ENCODE results near the gene TMEM239.

Gene TMEM239

DNA sequence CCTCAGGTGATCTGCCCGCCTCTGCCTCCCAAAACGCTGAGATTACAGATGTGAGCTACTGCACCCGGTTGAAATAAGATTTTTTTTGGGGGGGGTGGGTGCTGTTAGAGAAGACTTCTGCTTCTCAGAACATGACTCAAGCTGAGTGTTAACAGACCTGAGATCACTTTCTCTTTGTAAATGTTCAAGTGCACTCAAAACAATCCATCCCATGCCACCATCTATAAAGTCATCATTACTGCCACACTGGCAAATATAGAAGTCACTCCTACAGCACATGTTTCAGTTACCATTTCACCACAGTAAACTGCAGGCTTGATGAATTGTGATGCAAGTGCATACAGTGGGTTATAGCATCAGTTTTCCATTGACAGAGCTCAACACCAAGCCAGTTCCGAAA lies 33.4 kb downstream of the TMEM239 start:
- DNase-seq (ENCODE audit: low read depth): no peak

DNA sequence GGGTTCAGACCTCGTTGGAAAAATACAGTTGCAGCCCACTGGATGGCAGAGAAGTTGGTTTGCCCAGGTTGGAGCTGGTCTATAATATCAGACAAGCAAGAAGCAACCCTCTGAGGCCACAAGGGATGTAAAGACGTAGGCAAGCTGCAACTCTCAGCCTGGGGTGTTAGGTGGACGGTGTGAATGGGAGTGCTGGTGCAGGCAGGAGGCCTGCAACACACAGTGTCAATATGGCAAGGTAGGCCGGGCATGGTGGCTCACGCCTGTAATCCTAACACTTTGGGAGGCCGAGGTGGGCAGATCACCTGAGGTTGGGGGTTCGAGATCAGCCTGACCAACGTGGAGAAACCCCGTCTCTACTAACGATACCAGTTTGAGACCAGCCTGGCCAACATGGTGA lies 34.9 kb downstream of the TMEM239 start:
- no peak for DNase-seq (ENCODE audit: low read depth)

DNA sequence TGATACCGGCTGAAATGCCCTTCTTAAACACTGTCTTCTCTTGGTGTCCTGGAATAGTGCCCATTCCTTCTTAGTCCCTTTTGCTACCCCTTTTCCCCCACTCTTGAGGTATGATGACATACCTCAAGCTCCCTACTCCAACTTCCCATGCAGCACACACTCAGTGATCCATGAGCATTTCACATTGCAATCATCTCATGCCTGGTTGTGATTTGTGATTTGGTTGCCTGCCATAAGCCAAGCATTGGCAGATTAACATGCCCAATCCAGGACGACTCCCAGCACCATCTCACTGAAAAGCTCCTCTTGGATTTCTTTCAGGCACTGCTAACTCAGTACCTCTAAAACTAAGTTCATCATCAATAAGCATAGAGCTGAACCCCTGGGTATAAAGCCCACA lies 42.4 kb downstream of the TMEM239 start:
- no peak for DNase-seq (ENCODE audit: low read depth)

DNA sequence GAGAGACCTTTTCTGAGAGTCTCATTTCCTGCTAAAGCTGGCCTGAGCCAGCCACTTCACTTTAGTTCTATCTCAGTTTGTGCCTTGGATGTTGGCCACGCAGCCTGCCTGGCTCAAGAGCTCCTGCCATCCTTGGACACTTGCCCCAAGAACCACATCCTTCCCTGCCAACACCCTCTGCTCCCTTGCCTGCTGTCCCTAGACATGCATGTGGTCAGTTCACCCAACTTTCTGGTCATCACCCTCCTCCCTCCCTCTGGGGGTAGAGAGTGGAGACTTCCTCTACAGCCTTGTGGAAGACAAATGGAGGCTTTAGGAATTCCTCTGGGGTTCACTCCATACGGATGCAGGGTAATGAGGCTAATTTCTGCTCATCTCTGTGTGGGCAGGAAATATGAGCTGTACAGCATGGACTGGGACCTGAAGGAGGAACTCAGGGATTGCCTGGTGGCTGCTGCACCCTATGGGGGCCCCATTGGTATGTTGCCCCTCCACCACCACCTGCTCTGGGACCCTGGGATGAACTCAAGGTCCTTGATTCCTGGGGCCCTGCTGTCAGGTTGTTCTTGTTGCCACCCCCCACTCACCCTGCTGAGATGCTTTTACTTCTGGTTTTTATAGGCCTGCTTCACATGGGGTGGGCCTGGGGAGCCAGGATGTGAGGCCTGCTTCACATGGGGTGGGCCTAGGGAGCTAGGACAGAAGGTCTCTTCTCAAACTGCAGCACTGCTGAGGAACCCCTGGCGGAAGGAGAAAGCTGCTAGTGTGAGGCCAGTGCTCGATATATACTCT lies 43.4 kb downstream of the TMEM239 start:
- no peak for DNase-seq (ENCODE audit: low read depth)

DNA sequence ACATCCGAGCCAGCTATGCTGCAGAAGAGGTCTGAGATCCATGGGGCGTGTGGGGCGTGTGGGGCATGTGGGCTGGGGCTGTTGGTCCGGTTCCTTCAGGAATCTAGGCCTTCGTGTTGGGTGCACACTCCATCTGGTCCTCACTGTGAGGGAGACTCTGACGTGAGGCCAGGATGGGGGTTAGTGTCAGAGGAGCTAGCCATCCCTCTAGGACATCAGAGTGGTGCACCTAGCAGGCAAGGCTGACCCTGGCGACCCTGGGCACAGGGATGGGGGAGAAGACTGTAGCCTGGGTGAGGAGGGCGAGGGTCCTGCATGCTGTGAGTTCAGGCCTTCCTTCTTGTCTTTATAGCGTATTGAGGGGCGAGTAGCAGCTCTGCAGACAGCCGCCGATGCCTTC lies 48.5 kb downstream of the TMEM239 start:
- DNase-seq (ENCODE audit: low read depth): no peak

DNA sequence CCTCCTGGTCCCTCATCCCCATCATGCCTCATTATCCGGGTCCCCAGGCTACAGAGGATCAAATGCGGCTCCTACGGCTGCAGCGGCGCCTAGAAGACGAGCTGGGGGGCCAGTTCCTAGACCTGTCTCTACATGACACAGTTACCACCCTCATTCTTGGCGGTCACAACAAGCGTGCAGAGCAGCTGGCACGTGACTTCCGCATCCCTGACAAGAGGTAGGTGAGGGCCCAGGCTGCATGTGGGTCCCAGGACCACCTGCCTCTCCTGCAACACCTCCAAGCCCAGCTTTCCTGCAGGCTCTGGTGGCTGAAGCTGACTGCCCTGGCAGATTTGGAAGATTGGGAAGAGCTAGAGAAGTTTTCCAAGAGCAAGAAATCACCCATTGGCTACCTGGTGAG lies 48.9 kb downstream of the TMEM239 start:
- DNase-seq (ENCODE audit: low read depth): no peak

DNA sequence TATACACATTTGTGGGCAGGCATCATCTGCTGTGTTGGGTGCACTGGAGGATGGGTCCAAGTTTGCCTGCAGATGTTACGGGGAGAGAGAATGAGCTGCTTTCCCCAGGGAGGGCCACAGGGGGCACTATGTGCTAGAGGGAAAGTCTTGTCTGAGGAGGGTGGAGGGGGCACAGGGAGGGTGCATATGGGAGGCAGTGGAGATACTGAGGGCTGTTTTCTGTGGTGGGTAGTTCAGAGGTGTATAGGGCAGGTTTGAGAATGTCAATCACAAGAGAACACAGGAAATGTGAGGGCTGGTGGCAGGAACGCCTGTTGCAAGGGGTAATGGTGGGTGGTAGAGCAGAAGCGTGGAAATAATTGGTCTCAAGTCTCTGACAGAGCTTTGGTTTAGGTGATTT lies 49.5 kb downstream of the TMEM239 start:
- no peak for DNase-seq (ENCODE audit: low read depth)

DNA sequence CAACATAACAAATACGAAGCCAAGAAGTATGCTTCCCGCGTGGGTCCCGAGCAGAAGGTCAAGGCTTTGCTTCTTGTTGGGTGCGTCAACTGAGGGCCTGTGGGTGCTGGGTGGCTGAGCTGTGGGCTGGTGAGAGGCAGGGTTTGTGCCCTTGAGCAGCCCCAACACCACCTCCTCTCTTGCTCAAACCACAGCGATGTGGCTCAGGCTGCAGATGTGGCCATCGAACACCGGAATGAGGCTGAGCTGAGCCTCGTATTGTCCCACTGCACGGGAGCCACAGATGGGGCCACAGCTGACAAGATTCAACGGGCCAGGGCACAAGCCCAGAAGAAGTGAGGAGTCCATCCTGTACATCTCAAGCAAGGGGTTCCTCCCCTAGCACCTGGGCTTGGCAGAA lies 50.1 kb downstream of the TMEM239 start:
- DNase-seq (ENCODE audit: low read depth): no peak

DNA sequence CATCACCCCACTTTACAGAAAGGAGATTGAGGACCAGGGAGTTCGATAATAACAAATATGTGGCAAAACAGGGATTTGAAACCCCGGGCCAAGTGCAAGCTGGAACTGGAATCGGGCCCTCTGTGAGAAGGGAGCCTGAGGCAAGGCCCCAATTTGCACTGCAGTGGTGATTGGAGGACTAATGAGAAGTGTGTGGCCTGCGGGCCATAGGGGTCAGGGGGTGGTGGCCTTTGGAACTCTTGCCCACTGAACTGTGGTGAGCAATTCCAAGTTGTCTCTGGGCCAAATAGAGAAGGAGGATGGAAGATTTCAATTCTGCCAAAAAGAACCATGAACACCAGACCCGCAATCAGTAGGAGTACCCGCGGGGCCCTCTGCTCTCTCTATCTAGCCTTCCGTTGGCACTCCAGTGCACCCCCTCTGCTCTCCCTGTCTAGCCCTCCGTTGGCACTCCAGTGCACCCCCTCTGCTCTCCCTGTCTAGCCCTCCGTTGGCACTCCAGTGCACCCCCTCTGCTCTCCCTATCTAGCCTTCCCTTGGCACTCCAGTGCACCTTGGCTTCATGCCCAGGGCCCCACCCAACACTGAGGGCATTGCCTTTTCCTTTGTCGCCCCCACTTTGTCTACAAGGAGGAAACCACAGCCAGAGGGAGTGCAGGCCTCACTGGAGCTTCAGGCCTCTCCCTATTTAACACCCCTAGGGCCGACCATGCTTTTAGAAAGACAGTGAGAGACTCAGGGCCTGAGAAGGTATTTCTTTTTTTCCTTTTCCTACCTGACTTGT lies 51.1 kb downstream of the TMEM239 start:
- DNase-seq (ENCODE audit: low read depth): no peak

All from iris pigment epithelial cell (primary cell).